LNCAP (cell line): ENCODE results near the gene WSB1.

Source experiments
- TF ChIP-seq, protein P1 (sequence below): fragments of 450-650 bp; IDR thresholded peaks from 2 replicates; pipeline ENCODE4 v1.5.1; 2017; ENCODE audit warnings: mild to moderate bottlenecking

Gene WSB1

DNA sequence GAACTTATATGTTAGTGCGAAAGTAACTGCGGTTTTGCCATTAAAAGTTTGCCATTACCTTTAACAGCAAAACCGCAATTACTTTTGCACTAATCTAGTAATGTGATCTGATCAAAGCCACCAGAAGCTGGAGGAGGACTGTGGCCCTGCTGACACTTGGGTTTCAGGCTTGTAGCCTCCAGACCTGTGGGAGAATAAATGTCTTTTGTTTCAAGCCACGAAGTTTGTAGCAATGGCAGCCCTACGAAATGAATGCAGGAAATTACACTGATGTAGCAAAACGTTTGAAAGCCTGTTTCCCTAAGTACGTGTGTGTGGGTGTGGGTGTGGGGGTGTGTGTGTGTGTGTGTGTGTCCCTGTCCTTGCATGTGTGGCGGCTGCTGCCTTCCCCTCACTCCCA is 66.6 kb downstream of the WSB1 start:
- TF ChIP-seq, protein P1, sequence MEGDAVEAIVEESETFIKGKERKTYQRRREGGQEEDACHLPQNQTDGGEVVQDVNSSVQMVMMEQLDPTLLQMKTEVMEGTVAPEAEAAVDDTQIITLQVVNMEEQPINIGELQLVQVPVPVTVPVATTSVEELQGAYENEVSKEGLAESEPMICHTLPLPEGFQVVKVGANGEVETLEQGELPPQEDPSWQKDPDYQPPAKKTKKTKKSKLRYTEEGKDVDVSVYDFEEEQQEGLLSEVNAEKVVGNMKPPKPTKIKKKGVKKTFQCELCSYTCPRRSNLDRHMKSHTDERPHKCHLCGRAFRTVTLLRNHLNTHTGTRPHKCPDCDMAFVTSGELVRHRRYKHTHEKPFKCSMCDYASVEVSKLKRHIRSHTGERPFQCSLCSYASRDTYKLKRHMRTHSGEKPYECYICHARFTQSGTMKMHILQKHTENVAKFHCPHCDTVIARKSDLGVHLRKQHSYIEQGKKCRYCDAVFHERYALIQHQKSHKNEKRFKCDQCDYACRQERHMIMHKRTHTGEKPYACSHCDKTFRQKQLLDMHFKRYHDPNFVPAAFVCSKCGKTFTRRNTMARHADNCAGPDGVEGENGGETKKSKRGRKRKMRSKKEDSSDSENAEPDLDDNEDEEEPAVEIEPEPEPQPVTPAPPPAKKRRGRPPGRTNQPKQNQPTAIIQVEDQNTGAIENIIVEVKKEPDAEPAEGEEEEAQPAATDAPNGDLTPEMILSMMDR: no peak

DNA sequence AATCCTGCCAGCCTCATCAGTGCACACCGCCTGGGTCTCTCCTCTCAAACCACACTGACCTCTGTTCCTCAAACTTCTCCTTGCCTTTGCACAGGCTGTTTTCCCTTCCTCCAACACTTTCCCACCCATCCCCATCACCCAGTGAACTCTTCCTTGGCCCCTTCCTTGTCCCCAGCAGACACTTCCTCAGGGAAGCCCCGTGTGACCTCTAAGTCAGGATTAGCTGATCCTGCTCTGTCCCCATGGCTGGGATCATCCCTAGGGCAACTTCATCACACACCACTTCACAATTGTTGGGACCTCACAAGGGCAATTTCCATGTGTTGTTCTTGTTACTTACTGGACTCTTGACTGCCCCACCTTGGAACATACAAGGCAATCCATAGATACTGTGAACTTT is 67.8 kb downstream of the WSB1 start:
- TF ChIP-seq, protein P1: no peak

DNA sequence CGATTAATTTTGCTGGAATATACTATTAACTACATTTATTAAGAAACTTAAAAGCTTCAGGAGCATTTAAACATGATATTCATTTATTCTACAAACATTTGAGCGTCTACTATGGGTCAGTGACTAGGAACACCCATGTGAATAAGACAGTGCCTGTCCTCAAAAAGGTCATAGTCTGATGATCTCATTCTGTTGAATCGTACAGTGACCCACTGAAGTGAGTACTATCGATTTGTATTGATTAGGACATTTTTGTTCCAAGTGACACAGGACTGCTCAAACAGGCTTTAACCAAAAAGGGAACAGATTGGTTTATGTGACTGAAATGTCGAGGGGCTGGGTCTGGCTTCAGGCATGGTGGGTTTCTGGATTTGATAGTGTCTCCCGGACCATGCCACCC is 68.6 kb downstream of the WSB1 start:
- TF ChIP-seq, protein P1: no peak

DNA sequence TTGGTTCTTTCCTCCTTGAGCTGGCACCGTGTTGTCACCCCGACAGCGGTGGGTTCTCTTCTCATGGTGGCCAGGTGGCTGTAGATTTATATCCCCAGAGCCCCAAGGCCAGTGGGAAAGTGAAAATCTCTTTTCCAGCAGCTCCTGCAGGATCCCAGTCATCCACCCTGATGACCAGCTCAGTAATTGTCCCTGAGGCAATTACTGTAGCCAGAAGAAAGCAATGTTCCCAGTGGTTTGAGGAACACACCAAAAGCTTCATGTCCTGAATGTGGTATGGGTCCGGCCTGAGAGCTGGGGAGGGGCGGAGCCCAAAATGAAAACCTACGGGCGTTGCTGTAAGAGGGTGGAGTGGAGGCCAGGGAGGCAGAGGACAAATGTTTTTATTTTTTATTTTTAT is 69.0 kb downstream of the WSB1 start:
- TF ChIP-seq, protein P1: no peak

DNA sequence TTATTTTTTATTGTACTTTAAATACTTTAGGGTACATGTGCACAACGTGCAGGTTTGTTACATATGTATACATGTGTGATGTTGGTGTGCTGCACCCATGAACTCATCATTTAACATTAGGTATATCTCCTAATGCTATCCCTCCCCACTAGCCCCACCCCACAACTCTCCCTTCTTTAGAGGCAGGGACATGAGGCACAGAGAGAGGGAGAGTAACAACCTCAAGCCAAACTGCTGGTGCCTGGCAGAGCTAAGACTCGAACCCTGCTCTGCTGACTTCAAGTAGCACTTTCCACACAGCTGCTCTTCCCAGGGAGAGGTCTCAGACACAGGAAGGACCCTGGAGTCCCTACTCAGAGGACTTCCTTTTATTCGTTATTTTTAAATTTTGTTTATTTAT is 69.4 kb downstream of the WSB1 start:
- TF ChIP-seq, protein P1: no peak
